Endothelial cell of umbilical vein (primary cell): ENCODE data around the gene CD80. TPM values are rescaled to one million over a fixed set of nuclear protein-coding genes. Genes with fewer than 3 reads are reported as not detected.

Experiments
- BruUV-seq: library from RNA; stranded (reverse); fragments of 400-500 nt; replicated peaks from 2 replicates; lab custom pipeline; 2021; lab: Mats Ljungman, UMichigan
- CTCF ChIA-PET: fragments of 300-600, 350-600 bp; sonication (Branson Sonifier 250); formaldehyde crosslinking; loops from one replicate; lab custom pipeline; 2021; ENCODE audit warnings: antibody characterized with exemption, inconsistent platforms; lab: Charles Lee
- POLR2A ChIA-PET: fragments of 300-600, 350-600 bp; sonication (Branson Sonifier 250); formaldehyde crosslinking; loops from one replicate; lab custom pipeline; 2021; ENCODE audit warnings: antibody characterized with exemption, inconsistent platforms; lab: Charles Lee
- DNase-seq: peaks from one replicate; pipeline ENCODE4 v3.0.0-alpha.2; 2011; ENCODE audit warnings: low read depth, low spot score
- FAIRE-seq: peaks from 2 replicates; lab custom pipeline; 2011; peaks lifted over from hg19 to GRCh38; lab: Jason Lieb, UNC
- H2AFZ ChIP-seq: 2 replicates; pipeline ENCODE4 v1.6.0; 2012; ENCODE audit warnings: low read depth, low read length, control low read depth, inconsistent platforms
- H3K27ac ChIP-seq: 2 replicates; pipeline ENCODE4 v1.5.1; 2011; ENCODE audit warnings: low read depth, mild to moderate bottlenecking, control low read depth, low read length, moderate library complexity; ENCODE audit not compliant: insufficient read depth
- H3K27me3 ChIP-seq, 2 experiments: 2 replicates each; pipeline versions ENCODE4 v1.6.0 to v1.6.1; 2011; ENCODE audit warnings: low read length in 2 of 2, mixed read lengths in 1 of 2; ENCODE audit not compliant: control insufficient read depth in 2 of 2, insufficient read depth in 2 of 2
- H3K36me3 ChIP-seq, 2 experiments: 2 replicates in 1 of 2; 3 replicates in 1 of 2; pipeline ENCODE4 v1.5.1; 2011; ENCODE audit warnings: low read length in 2 of 2, mild to moderate bottlenecking in 1 of 2, moderate library complexity in 1 of 2; ENCODE audit not compliant: control insufficient read depth in 2 of 2, insufficient read depth in 2 of 2; ENCODE audit errors: extremely low read depth in 1 of 2
- H3K4me1 ChIP-seq: 3 replicates; pipeline ENCODE4 v1.5.1; 2011; ENCODE audit warnings: mild to moderate bottlenecking, low read length; ENCODE audit not compliant: control insufficient read depth, insufficient read depth; ENCODE audit errors: extremely low read depth
- H3K4me2 ChIP-seq: 2 replicates; pipeline ENCODE4 v1.6.1; 2011; ENCODE audit warnings: low read length, control low read depth, mixed read lengths; ENCODE audit not compliant: insufficient read depth
- H3K4me3 ChIP-seq, 3 experiments: fragments of 200-600 bp in 1 of 3; sonication (generic), shearing (Covaris generic) in 1 of 3; replicated peaks in 1 of 3; 2 replicates each; pipeline ENCODE4 v1.5.1; 2011 to 2016; ENCODE audit warnings: control low read depth in 3 of 3, low read length in 3 of 3, mild to moderate bottlenecking in 2 of 3, inconsistent platforms in 1 of 3, low read depth in 1 of 3, moderate library complexity in 1 of 3; ENCODE audit not compliant: insufficient read depth in 1 of 3
- H3K79me2 ChIP-seq: 2 replicates; pipeline ENCODE4 v1.6.0; 2012; ENCODE audit warnings: low read length, inconsistent platforms; ENCODE audit not compliant: control insufficient read depth, insufficient read depth
- H3K9ac ChIP-seq: replicated peaks from 2 replicates; pipeline ENCODE3; 2011; ENCODE audit warnings: low read length, control low read depth; ENCODE audit not compliant: insufficient read depth; ENCODE audit errors: extremely low read depth
- H3K9me1 ChIP-seq: replicated peaks from 3 replicates; pipeline ENCODE4 v1.6.0; 2011; ENCODE audit warnings: mild to moderate bottlenecking, low read length; ENCODE audit not compliant: control insufficient read depth, insufficient read depth; ENCODE audit errors: extremely low read depth
- H3K9me3 ChIP-seq: replicated peaks from 2 replicates; pipeline ENCODE4 v1.5.1; 2012; ENCODE audit warnings: low read length, inconsistent platforms; ENCODE audit not compliant: control insufficient read depth, insufficient read depth
- H4K20me1 ChIP-seq: replicated peaks from 2 replicates; pipeline ENCODE3; 2011; ENCODE audit warnings: mild to moderate bottlenecking, low read length; ENCODE audit not compliant: control insufficient read depth, insufficient read depth; ENCODE audit errors: extremely low read depth
- CTCF ChIP-seq, 2 donors: IDR thresholded peaks; 1 replicate in 1 of 2; 2 replicates in 1 of 2; pipeline ENCODE4 v1.5.1; 2011; ENCODE audit warnings: low read length in 2 of 2, mild to moderate bottlenecking in 2 of 2, moderate library complexity in 2 of 2, control low read depth in 1 of 2, inconsistent platforms in 1 of 2, low read depth in 1 of 2; ENCODE audit not compliant: insufficient read depth in 1 of 2; ENCODE audit errors: extremely low read depth in 1 of 2
- EZH2 ChIP-seq: IDR thresholded peaks from 2 replicates; pipeline ENCODE4 v1.6.1; 2012; ENCODE audit warnings: borderline replicate concordance, low read depth, mild to moderate bottlenecking, moderate library complexity, low read length, inconsistent platforms; ENCODE audit not compliant: severe bottlenecking
- FOS ChIP-seq: IDR thresholded peaks from 2 replicates; pipeline ENCODE4 v1.6.1; 2011; ENCODE audit warnings: mild to moderate bottlenecking, low read length, moderate library complexity, borderline replicate concordance; ENCODE audit not compliant: insufficient read depth
- GATA2 ChIP-seq: IDR thresholded peaks from 2 replicates; pipeline ENCODE4 v1.7.0; 2011; ENCODE audit warnings: low read depth, mild to moderate bottlenecking, moderate library complexity, mixed read lengths, low read length; ENCODE audit not compliant: insufficient read length, insufficient read depth
- JUN ChIP-seq: IDR thresholded peaks from 2 replicates; pipeline ENCODE4 v1.6.1; 2011; ENCODE audit warnings: borderline replicate concordance, low read depth; ENCODE audit not compliant: insufficient read length, insufficient read depth
- MAX ChIP-seq: IDR thresholded peaks from 2 replicates; pipeline ENCODE4 v1.6.1; 2011; ENCODE audit not compliant: insufficient read depth, insufficient read length
- MYC ChIP-seq: IDR thresholded peaks from one replicate; pipeline ENCODE4 v1.6.1; 2011; ENCODE audit warnings: mild to moderate bottlenecking, low read depth, low read length
- POLR2A ChIP-seq: IDR thresholded peaks from 2 replicates; pipeline ENCODE4 v1.6.1; 2012; ENCODE audit warnings: low read depth, mild to moderate bottlenecking, control low read depth, low read length
- POLR2AphosphoS5 ChIP-seq: IDR thresholded peaks from 2 replicates; pipeline ENCODE4 v1.6.1; 2012; ENCODE audit warnings: low read depth, mild to moderate bottlenecking, control low read depth, low read length, moderate library complexity; ENCODE audit not compliant: insufficient read depth
- dilution Hi-C: fragments of 300-500 bp; cut with MboI; formaldehyde crosslinking; loops from one replicate; pipeline ENCODE4 v1.15.0; 2019; ENCODE audit warnings: low sequenced_read_pairs; ENCODE audit not compliant: extremely low pct_ligation_motif_present
- intact Hi-C: fragments of 100-400 bp; cut with micrococcal nuclease; formaldehyde crosslinking; loops from one replicate; pipeline ENCODE4 v1.10.0; 2022
- polyA plus RNA-seq, 4 experiments: library from polyadenylated mRNA; depleted of rRNA in 3 of 4; stranded (reverse) in 3 of 4; unstranded in 1 of 4; fragments of >200 nt; gene quantifications; 2 replicates each; pipeline versions ENCODE4 v1.2.1 to v1.2.3, GENCODE V29; 2011 to 2012; ENCODE audit warnings: missing spikeins in 1 of 4
- total RNA-seq: library from RNA; stranded (reverse); gene quantifications from 2 replicates; pipeline ENCODE4 v1.2.3, GENCODE V29; 2021

Gene CD80
- total and polyA plus RNA-seq, 2 donors (not counting 3 experiments of a cell fraction or from before 2014, with no cell fraction given): not detected

GRCh38 chr3:119557192-119557876 lies 2.1 kb downstream of the CD80 start:
- Histone ChIP-seq H4K20me1 (no peaks in the 10 kb centered on the region), H3K9me1 (no peaks in the 10 kb centered on the region), H3K4me2 (no peak overlapping the region), H3K4me3 (no peak overlapping the region), H3K36me3 (no peaks in the 10 kb centered on the region), H3K9me3 (no peaks in the 10 kb centered on the region), H3K27ac (no peak overlapping the region), H2AFZ (no peak overlapping the region), H3K9ac (no peak overlapping the region), H3K79me2 (no peaks in the 10 kb centered on the region), H3K4me1 (no peaks in the 10 kb centered on the region), H3K27me3 (peaks cover 0 to 13% of the 10 kb centered on the region in 2 experiments)
- BruUV-seq: no TSS peak
- dilution Hi-C loops (no loop called here), intact Hi-C loops (loop anchor here (10.0 kb wide), 1 partner anchor 283 kb away; no protein-coding TSS in a partner anchor)
- FAIRE-seq (no peak), DNase-seq (no peak)
- ChIA-PET POLR2A (no interaction called here), CTCF (no interaction called here)
- no peak for TF ChIP-seq MYC
- no peak for TF ChIP-seq GATA2
- no peak for TF ChIP-seq EZH2
- TF ChIP-seq MAX: no peak
- TF ChIP-seq POLR2AphosphoS5: no peak
- TF ChIP-seq JUN: no peak
- TF ChIP-seq CTCF (IDR thresholded peaks at IDR 0.05; ENCODE audit: extremely low read depth in 1 of 2, insufficient read depth in 1 of 2, low read depth in 1 of 2, low read length in 2 of 2): no peak
- no peak for TF ChIP-seq POLR2A
- no peak for TF ChIP-seq FOS
